ENCODE measurements around the gene SIRT6. TPM values are rescaled to one million over a fixed set of nuclear protein-coding genes. Genes with fewer than 3 reads are reported as not detected.

SIRT6 gene
- total and polyA plus RNA-seq, 10 of the 15 experiments (the other 5 are each of a cell fraction or from before 2014, with no cell fraction given), result 1.3 to 49.6 (median 24.2) TPM

DNA sequence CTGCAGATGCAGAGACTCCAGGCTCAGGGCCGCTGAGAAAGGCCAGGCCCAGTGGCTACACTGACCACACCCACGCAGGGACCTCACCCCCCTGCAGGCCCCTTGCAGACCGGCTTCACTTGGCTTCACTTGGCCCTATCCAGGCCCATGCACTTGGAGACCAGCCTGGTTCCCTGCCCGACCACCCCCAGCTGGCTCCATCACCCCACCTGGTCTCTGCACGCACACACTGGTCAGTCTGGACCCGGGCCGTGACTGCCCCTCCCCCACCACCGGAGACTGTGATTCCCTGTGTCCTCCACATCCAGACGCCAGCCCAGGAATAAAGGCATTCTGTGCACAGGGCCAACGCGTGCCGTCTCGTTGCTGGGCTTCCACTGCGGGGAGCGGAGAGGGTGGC is 42.1 kb upstream of the SIRT6 start:
- Histone ChIP-seq H3K4me3 (no peak overlapping the region), H2AFZ (ENCODE audit: control insufficient read depth, low read depth, low read length) (no peak overlapping the region), H3K27ac (ENCODE audit: control insufficient read depth, insufficient read depth) (no peak overlapping the region), H3K9ac (ENCODE audit: control insufficient read depth, insufficient read depth, low read length) (no peak overlapping the region), H3K9me3 (replicated peaks; ENCODE audit: control insufficient read depth, insufficient read depth, low read length) (no peaks in the 10 kb centered on the region), H3K36me3 (ENCODE audit: control insufficient read depth in 2 of 2, insufficient read depth in 2 of 2, low read length in 1 of 2) (no peaks in the 10 kb centered on the region), H3K79me2 (ENCODE audit: control insufficient read depth, insufficient read depth, low read length) (peaks cover 16% of the 10 kb centered on the region), H3K4me2 (ENCODE audit: control insufficient read depth, insufficient read depth) (no peak overlapping the region), H4K20me1 (ENCODE audit: control insufficient read depth, insufficient read depth) (no peaks in the 10 kb centered on the region), H3K4me1 (ENCODE audit: control insufficient read depth, insufficient read depth, low read length) (peaks cover 47% of the 10 kb centered on the region), H3K27me3 (replicated peaks in 1 of 2; ENCODE audit: control insufficient read depth in 2 of 2, insufficient read depth in 2 of 2, low read length in 1 of 2) (no peaks in the 10 kb centered on the region)
- no peak for TF ChIP-seq ZSCAN29 (IDR thresholded peaks at IDR 0.05)
- TF ChIP-seq, protein P1, sequence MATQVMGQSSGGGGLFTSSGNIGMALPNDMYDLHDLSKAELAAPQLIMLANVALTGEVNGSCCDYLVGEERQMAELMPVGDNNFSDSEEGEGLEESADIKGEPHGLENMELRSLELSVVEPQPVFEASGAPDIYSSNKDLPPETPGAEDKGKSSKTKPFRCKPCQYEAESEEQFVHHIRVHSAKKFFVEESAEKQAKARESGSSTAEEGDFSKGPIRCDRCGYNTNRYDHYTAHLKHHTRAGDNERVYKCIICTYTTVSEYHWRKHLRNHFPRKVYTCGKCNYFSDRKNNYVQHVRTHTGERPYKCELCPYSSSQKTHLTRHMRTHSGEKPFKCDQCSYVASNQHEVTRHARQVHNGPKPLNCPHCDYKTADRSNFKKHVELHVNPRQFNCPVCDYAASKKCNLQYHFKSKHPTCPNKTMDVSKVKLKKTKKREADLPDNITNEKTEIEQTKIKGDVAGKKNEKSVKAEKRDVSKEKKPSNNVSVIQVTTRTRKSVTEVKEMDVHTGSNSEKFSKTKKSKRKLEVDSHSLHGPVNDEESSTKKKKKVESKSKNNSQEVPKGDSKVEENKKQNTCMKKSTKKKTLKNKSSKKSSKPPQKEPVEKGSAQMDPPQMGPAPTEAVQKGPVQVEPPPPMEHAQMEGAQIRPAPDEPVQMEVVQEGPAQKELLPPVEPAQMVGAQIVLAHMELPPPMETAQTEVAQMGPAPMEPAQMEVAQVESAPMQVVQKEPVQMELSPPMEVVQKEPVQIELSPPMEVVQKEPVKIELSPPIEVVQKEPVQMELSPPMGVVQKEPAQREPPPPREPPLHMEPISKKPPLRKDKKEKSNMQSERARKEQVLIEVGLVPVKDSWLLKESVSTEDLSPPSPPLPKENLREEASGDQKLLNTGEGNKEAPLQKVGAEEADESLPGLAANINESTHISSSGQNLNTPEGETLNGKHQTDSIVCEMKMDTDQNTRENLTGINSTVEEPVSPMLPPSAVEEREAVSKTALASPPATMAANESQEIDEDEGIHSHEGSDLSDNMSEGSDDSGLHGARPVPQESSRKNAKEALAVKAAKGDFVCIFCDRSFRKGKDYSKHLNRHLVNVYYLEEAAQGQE (IDR thresholded peaks at IDR 0.05; ENCODE audit: low read depth, low read length), result no peak
- no peak for TF ChIP-seq MYC (IDR thresholded peaks at IDR 0.05; ENCODE audit: insufficient read depth, insufficient read length, insufficient replicate concordance, low read length, severe bottlenecking)
- TF ChIP-seq, protein P2, sequence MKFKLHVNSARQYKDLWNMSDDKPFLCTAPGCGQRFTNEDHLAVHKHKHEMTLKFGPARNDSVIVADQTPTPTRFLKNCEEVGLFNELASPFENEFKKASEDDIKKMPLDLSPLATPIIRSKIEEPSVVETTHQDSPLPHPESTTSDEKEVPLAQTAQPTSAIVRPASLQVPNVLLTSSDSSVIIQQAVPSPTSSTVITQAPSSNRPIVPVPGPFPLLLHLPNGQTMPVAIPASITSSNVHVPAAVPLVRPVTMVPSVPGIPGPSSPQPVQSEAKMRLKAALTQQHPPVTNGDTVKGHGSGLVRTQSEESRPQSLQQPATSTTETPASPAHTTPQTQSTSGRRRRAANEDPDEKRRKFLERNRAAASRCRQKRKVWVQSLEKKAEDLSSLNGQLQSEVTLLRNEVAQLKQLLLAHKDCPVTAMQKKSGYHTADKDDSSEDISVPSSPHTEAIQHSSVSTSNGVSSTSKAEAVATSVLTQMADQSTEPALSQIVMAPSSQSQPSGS (IDR thresholded peaks at IDR 0.05; ENCODE audit: low read length), result no peak
- TF ChIP-seq, protein P3, sequence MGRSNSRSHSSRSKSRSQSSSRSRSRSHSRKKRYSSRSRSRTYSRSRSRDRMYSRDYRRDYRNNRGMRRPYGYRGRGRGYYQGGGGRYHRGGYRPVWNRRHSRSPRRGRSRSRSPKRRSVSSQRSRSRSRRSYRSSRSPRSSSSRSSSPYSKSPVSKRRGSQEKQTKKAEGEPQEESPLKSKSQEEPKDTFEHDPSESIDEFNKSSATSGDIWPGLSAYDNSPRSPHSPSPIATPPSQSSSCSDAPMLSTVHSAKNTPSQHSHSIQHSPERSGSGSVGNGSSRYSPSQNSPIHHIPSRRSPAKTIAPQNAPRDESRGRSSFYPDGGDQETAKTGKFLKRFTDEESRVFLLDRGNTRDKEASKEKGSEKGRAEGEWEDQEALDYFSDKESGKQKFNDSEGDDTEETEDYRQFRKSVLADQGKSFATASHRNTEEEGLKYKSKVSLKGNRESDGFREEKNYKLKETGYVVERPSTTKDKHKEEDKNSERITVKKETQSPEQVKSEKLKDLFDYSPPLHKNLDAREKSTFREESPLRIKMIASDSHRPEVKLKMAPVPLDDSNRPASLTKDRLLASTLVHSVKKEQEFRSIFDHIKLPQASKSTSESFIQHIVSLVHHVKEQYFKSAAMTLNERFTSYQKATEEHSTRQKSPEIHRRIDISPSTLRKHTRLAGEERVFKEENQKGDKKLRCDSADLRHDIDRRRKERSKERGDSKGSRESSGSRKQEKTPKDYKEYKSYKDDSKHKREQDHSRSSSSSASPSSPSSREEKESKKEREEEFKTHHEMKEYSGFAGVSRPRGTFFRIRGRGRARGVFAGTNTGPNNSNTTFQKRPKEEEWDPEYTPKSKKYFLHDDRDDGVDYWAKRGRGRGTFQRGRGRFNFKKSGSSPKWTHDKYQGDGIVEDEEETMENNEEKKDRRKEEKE (IDR thresholded peaks at IDR 0.05), result no peak
- TF ChIP-seq HSF1 (IDR thresholded peaks at IDR 0.05; ENCODE audit: low read depth, low read length), result no peak
- ChIA-PET CTCF (no interaction called here), POLR2A (no interaction called here), RAD21 (ENCODE audit: unreplicated experiment) (no interaction called here), SMC1A (ENCODE audit: uncharacterized antibody, unreplicated experiment) (no interaction called here)
- DNase-seq (ENCODE audit: low read depth, low spot score) (no peak), ATAC-seq (no peak), FAIRE-seq (no peak)
- intact Hi-C loops (cut with micrococcal nuclease; ENCODE audit: unreplicated experiment), result no loop called here
- in situ Hi-C loops (cut with MboI), result no loop called here
- BruUV-seq (replicated peaks), result no TSS peak
- WGBS (ENCODE audit: insufficient coverage, insufficient replicate concordance, low lambda C conversion rate, missing lambda C conversion rate), result 96% methylated on average over 14 of the region's 15 CpGs
